Stimulated activated CD8-positive, alpha-beta memory T cell treated with anti-CD3 and anti-CD28 coated beads, Interleukin-4, amount 100 ng/mL, for 1 hour (primary cell): ENCODE data around the gene INTS6L.
"Not testable (repeated sequence)": the region's sequence is repeated elsewhere in the genome, so short reads cannot be mapped to it uniquely, and the experiment has no call there.

Experiments
- DNase-seq, 2 donors: peaks; one replicate each; pipeline ENCODE4 v3.0.0-alpha.2; 2020; ENCODE audit warnings: low read depth in 2 of 2, low spot score in 1 of 2

The INTS6L gene

DNA sequence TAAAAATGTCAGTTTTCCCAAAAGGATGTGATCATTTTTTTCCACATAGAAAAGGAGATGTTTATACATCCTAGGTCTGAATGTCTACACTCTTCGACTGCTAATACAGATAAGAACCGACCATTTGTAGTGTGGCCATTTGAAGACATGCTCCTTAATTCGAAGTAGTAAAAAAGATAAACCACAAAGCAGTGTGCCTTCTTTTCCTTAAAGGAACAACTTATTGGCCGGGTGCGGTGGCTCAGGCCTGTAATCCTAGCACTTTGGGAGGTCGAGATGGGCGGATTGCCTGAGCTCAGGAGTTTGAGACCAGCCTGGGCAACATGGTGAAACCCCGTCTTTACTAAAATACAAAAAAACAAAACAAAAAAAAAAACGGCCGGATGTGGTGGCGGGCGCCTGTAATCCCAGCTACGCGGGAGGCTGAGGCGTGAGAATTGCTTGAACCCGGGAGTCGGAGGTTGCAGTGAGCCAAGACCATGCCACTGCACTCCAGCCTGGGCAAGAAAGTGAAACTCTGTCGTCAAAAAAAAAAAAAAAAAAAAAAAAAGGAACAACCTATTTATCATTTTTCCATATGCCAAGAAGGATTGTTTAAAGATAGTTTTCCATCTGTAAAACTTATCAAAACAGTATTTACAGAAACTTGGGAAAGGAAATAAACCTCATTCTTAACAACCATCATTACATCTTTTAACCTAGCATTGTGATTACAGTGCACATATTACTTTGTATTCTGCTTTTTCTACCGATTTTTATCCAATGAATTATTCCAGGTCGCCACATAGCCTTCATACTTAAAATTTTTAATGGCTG is 2.6 kb downstream of the INTS6L start:
- DNase-seq, result no peak

DNA sequence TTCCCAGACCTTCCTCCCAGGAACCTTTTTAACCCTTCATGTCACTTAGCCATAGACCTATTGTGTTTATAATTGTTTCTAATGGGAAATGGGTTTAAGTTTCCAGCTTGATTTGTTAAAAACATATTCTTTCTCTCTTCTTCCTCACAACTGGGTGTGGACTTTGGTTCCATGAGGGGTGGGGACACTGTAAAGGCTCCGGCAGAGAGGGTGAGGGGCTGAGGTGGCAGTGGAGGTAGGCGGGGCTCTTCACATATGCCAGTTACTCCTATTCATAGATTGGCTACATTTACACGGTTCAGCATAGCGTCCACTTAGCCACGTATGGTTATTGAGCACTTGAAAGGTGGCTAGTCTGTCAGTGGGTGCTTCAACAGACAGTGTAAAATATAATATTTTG is 7.8 kb downstream of the INTS6L start:
- no peak for DNase-seq

DNA sequence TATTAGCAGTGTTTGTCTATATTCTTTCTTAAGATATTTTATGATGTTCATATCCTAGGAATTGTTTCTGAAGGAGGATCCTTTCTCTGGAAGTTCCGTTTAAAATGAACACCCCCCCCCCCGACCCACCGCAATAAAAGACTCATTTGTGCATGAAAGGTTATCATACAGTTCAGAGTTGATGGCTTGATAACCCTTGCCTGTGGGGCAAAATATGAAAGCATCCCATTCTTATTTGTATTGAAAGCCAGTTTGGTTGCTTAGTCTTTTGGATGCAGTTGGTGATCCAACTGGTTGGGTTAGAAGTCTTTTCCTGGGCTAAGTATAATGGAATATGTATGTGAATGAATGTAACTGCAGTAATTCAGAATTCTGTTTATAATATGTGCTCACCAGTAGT is 8.3 kb downstream of the INTS6L start:
- DNase-seq, result no peak

DNA sequence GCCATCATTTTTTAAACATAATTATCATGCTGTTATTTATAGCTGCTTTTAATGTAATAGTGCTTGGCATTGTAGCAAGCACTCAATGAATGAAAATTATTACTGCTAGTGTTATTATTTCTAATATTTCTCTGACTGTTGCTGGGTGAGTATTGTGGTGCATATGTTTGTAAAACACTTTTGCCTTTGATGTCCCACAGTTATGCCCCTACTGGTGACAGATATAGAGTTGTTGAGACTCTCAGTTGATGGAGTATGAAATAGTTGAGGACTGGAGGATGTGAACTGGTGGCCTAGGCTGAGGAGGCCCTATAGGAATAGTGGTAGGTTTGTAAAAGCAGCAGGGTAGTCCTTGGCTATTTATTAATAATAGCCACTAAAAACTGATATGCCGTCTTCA is 9.6 kb downstream of the INTS6L start:
- no peak for DNase-seq

DNA sequence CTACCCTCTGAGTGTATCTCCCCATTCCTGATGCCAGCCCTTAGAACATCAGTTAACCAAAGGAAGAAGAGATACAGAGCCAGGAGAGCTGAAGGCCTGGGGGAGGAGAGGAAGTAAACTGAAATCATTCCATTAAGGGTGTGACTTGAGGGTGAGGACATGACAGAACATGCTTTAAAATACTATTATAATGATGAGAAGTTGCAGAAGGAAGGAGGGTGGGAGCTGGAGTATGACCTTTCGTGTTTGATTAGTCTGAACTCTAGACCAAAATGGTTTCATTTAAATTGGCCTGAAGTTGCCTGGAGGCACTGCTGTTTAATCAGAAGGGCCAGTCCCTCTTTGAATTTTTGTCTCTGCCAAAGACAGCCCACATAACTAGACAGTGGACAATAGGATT is 11.4 kb downstream of the INTS6L start:
- no peak for DNase-seq

DNA sequence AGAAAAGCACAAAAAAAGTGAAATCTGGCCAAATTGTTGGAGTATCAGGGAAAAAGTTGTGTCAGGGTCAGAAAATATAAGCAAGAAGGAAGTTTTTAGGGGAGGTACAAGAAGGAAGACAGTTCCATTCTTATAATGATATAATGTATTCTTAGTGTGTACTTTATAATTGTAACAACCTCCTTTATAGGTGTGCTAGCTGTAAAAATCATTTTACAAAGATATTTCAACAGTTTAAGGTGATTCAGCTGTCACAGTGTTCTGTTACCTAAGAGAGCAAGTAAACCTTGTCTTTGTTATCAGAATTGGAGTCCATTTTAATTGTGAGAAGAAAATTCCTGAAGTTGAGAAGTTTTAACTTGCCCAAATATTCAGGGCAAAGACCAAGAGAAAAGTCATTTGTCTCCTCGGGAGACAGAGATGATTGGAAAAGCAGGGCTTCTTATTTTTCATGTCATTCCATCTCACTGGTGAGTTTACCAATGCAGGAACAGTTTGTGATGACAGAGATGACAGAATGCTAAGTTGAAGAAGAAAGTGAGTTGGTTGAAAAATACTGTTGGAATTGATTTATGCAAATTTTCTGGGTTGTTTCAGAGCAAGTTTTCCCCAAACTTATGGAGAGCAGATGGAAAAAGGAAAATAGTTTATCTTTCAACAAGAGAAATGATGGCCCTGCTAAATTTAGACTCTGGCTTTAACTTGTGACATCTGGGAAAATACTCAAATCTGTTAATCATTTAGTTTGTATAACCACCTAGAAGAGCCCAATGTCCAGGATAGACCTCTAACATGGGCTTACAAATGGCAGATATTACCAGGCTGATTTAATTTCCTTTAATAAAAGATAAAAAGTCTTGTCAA is 14.8 kb downstream of the INTS6L start:
- DNase-seq, result no peak

DNA sequence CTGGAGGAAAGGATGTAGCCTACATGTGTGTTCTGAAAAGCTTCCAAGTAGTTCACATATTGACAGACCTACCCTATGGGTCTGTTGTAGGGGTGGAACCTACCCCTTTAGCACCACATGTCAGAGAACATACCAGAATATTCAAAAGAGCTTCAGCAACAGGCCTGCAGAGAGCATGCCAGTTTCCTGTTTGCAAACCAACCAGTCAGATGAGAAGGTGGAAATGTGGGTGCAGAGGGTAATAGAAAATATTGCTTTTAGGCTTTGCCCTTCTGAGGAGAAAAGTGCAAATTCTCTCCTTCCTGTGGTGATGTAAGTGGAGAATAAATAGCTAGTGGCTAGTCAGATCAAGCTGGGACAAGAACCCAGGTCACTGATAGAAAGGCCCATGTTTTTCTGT is 16.4 kb downstream of the INTS6L start:
- DNase-seq, result no peak

DNA sequence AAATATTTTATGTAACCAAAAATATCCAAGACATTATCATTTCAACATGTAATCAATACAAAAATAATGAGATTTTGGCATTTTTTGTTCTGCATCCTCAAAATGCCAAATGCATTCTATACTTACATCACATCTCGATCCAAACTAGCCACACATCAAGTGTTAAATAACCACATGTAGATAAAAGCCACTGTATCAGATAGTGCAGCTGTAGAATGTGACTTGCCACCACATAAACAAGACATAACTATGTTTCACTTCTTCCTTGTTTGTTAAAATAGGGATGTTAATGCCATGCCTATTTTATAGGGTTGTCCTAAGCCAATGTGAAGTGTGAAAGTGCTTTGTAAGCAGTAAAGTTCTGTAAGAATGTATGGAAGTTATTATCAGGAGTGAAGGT is 20.9 kb downstream of the INTS6L start:
- no peak for DNase-seq

DNA sequence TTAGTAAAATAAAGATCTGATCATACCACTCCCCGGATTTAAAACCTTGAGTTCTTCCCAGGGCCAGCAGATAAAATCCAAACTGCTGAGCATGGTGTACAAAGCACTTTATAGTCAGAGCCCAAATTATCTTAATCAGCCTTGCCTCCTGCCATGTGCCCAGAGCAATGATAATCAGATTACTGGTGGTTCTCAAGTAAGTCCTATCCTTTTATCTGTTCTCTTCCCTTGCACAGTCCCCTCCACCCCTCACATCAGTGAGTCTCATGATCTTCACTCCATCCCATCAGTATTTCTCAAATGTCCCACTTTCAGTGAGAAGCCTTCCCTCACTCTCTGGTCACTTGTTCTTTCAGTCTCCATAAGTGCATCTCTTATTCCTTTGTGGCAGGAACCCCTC is 22.7 kb downstream of the INTS6L start:
- no peak for DNase-seq

DNA sequence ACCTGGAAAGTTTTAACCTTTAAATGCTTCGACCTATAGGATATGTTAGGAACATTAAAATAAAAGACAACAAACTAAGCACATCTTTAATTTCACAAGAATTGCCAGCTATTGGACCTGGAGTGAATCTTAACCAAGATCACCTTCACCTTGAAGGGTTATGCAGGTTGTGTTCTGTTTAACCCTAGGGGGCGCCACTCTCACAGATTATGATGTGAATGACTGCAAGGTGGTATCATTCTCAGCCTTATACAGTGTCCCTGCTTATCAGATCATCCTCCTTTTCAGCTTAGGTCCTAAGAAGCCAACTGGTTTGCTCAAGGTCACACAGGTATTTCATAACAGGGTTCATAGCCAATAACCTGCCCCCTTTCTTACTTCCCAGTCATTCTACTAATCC is 23.5 kb downstream of the INTS6L start:
- DNase-seq, result no peak

DNA sequence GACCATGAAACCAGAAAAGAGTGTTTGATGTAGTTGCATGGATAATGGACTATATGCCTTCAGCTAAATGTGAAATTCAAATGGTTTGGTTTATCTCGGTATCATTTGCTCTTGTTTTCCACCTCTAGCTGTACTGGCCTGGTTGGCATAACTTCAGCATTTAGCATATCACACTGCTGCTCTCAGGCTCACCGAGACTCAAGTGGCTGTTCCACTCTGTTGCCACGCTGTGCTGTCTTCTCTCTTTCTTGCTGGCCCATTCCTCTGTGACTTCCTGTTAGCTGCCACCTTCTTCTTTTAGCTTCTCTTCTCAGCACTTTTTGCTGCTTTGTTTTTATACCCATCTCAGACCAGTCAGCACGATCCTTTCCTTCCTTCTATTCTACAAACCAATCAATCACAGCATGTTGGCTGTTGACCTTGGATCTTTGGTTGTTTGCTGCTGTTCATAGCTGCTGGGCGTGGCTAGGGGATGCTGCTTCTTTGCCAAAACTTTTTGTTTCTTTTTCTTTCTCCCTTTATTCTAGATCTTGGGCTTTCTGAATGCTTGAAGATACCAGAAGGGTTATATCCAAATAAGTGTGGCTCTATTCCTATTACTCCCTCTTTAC is 24.0 kb downstream of the INTS6L start:
- DNase-seq, result no peak

DNA sequence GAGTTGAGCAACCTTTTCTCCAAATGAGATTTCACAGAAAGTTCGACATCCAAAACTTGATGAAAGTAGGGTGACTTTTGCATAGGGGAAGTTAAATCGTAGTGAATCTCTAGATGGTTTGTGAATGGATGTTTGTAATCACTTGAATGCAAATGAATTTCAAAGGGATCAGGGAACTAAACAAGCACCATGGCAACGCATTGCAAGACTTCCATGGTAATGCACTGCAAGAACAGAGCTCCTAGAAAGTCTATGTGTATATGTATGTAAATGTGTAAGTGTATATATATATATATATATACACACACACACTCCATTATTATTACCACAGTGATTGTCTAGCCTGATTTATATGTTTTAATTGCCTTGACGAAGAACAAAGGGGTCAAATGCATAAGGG is 27.3 kb downstream of the INTS6L start:
- no peak for DNase-seq

DNA sequence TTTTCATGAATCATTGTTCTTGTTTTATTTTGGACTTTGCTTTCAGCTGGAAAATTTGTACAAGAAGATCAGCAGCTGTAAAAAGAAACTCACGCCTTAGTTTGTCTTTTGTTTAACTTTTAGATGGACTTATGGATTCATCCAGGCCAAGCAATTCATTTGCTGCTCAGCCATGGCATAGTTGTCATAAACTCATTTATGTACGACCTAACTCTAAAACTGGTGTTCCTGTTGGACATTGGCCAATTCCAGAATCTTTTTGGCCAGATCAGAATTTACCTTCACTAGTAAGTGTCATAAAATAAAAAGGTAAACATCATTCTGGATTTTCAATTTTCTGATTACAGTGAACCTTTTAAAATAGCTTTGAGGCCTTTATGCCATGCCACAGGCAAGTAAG is 29.1 kb downstream of the INTS6L start:
- DNase-seq, result no peak

DNA sequence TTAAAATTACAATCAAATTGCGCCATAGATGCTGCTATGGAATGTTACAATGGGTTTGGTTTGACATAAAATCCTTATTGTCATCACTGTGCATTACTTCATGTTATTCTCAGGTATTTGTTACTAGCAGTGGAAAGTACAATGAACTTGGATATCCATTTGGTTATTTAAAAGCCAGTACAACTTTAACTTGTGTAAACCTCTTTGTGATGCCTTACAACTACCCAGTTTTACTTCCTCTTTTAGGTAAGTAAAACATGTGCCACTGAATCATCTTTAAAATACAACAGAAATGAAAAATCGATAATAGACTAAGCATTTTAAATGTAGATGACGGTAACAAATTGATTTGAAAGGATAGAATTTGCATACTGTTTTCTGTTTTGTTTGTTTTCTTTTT is 35.6 kb downstream of the INTS6L start:
- DNase-seq, result no peak

DNA sequence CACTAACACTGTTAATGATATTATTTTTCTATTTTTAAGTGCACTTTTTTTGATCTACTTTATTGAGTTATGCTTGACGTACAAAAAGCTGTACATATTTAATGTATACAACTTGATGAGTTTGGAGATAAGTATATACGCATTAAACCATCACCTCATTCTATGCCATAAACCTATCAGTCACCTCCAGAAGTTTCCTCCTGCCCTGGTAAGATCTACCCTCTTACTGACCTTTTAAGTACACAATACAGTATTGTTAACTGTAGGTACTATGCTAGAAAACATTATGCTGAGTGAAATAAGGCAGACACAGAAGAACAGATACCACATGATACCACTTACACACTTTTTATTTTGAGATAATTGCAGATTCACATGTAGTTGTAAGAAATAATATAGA is 36.9 kb downstream of the INTS6L start:
- DNase-seq, result no peak

DNA sequence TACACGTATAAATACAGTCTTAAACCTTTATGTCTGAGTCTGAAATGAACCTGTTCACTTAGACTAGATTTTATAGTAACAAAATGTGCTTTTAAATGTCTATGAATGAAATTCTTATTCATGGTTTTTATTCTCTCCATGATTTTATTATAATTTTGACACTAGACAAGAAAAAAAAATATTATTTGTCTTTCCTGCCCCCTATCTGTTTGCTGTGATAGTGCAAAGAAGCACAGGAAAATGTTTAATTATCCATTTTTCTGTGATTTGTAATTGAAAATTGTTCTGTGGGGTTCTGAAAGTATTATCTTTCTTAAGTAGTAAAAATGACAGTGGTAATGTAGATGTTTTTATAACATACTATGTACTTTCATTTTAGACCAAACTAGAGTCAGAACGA is 52.0 kb downstream of the INTS6L start:
- DNase-seq, result no peak

DNA sequence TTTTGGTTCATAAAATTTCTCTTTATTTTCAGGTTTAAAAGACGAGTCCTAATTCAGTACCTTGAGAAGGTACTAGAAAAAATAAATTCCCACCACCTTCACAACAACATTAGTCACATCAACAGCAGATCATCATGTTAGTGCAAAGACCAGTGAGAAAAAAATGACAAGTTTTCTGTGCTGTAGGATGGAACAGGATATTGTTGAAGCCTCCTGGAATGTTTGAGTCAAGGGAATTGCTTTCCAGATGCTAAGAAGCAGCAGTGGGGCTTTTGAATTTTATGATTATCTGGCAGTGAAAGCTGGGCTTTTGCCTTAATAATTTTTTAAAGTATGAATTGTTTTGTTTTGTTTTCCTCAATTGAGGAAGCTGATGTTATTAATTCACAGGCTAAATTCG is 61.0 kb downstream of the INTS6L start:
- no peak for DNase-seq

DNA sequence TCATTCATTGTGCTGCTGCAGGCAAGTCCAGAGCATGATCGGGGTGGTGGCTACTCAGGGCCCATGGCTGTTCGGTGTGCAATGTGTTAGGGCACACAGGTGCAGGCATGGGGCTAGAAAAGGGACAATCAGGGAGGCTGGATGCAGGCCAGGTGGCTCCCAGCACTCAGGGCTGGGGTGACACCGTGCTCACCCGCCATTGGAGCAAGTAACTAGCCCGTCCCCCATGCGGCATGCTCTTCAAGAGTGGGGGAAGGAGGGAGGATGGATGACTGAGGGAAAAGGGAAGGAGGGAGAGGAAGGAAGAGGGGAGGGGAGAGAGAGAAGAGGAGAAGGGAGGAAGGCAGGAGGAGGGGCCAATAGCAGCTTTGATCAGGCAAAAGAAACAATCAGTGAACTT is 64.7 kb downstream of the INTS6L start:
- DNase-seq, result no peak

DNA sequence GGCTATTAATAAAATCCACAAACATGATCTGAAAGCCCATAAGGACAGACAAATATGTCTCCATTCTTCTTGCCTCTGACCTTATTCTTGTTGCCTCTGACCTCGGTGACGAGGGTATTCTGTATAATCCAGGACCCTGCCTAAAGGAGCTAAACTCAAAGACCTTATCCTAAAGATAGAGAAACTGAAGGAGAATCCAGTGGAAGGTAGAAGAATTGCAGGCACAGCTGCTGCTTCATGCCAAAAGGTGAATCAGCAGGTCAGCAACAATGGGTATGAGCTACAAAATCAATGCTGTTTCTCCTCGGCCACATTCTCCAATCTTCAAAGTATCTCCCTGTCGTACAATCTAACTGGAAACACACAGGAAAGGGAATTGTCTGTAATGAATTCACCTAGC is 71.4 kb downstream of the INTS6L start:
- DNase-seq, result no peak

DNA sequence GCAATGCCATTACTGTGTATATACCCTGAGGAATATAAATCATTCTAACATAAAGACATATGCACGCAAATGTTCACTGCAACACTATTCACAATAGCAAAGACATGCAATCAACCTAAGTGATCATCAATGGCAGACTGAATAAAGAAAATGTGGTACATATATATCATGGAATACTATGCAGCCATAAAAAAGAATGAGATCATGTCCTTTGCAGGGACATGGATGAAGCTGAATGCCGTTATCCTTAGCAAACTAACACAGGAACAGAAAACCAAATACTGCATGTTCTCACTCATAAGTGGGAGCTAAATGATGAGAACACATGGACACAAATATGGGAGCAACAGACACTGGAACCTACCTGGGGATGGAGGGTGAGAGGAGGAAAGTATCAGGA is 73.6 kb downstream of the INTS6L start:
- not testable (repeated sequence) for DNase-seq

DNA sequence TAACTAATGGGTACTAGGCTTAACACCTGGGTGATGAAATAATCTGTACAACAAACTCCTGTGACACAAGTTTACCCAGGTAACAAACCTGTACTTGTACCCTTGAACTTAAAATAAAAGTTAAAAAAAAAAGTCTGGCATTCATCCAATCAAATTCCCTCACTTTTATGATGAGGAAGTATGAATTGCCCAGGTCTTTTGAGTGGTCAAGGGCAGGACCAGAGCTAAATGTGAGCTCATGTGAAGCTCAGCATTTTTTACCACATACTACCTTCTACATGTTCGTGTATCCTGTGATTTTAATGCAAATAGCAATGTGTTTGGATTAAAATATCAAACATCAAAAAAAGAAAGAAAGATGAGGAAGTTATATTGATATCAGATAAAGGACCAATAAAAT is 74.0 kb downstream of the INTS6L start:
- DNase-seq, result not testable (repeated sequence)

DNA sequence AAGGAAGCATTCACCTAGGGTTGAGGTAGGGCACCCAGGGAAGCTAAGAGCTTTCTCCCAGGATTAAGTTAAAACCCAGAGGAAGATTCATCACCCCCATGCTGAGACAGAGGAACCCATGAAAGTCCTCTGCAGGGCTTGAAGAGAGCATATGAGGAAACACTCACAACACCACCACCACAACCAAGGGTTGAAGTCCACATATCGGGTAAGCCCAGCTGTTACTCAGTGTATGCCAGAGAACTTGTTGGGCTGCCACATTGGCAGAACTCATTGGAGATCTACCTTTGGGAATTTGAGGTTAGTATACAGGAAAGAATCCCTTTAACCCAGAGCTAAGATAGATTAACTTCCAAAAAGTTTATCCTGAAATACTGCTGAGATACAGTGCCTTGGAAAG is 75.1 kb downstream of the INTS6L start:
- DNase-seq, result no peak
